VCaP (cell line): ENCODE measurements around the gene SH2D3C.

Source experiments
- H3K27ac ChIP-seq: fragments of 450-650 bp; 2 replicates; pipeline ENCODE4 v1.5.1; 2017
- TF ChIP-seq, protein P1 (sequence below): fragments of 450-650 bp; conservative IDR thresholded peaks from 2 replicates; pipeline ENCODE4 v1.5.1; 2017; ENCODE audit warnings: mild to moderate bottlenecking, moderate library complexity

Gene SH2D3C

GRCh38 chr9:127715470-127716337, 62.8 kb downstream of the SH2D3C start, which contains the start of the genes PTRH1 and TTC16:
PTRH1 (minus strand) TSS chr9:127715663; CDS start chr9:127715639, 24 bp downstream.
TTC16 (plus strand) TSS chr9:127716079; CDS start chr9:127716146, 67 bp downstream.
- peak within 1 kb of the TSS; percentile 54; the same call in 1 of the 2 replicates for H3K27ac ChIP-seq
- TF ChIP-seq, protein P1, sequence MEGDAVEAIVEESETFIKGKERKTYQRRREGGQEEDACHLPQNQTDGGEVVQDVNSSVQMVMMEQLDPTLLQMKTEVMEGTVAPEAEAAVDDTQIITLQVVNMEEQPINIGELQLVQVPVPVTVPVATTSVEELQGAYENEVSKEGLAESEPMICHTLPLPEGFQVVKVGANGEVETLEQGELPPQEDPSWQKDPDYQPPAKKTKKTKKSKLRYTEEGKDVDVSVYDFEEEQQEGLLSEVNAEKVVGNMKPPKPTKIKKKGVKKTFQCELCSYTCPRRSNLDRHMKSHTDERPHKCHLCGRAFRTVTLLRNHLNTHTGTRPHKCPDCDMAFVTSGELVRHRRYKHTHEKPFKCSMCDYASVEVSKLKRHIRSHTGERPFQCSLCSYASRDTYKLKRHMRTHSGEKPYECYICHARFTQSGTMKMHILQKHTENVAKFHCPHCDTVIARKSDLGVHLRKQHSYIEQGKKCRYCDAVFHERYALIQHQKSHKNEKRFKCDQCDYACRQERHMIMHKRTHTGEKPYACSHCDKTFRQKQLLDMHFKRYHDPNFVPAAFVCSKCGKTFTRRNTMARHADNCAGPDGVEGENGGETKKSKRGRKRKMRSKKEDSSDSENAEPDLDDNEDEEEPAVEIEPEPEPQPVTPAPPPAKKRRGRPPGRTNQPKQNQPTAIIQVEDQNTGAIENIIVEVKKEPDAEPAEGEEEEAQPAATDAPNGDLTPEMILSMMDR, result no peak

DNA sequence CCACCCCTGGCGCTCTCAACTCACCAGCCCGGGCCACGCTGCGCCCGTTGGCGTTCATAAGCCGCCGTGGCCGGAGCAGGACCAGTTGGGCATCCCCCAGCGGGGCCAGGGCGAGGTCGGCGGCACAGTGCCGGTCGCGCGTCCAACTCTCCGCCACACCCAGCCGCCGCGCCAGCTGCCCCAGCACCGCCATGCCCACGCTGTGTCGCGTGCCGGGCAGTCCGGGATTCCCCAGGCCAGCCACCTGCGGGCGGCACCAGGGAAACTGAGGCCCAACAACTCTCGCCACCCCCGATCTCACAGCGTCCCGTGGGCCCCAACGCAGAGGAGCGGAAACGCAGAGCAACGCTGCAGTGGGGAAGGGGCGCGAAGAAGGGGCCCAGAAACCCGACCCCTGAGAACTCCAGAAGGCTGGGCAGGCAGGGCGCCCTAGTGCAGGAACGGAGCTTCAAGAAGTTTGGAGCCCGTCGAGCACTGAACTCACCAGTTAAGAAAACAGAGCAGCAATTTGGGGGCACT, 63.5 kb downstream of the SH2D3C start:
- peak overlapping the region; percentile 54; the same call in 1 of the 2 replicates for H3K27ac ChIP-seq
- TF ChIP-seq, protein P1, result no peak

- TF ChIP-seq, protein P1, result no peak
- no peak overlapping the region; the same call in 1 of the 2 replicates for H3K27ac ChIP-seq
Measured at GRCh38 chr9:127714020-127714750, 64.3 kb downstream of the SH2D3C start.

- TF ChIP-seq, protein P1, result no peak
- H3K27ac ChIP-seq, result no peak overlapping the region
Measured at GRCh38 chr9:127712867-127713266, 65.6 kb downstream of the SH2D3C start.

- TF ChIP-seq, protein P1, result no peak
- H3K27ac ChIP-seq, result no peak overlapping the region
Measured at GRCh38 chr9:127712371-127712770, 66.1 kb downstream of the SH2D3C start.

- TF ChIP-seq, protein P1, result no peak
- no peak overlapping the region for H3K27ac ChIP-seq
Measured at GRCh38 chr9:127711831-127712274, 66.6 kb downstream of the SH2D3C start.

DNA sequence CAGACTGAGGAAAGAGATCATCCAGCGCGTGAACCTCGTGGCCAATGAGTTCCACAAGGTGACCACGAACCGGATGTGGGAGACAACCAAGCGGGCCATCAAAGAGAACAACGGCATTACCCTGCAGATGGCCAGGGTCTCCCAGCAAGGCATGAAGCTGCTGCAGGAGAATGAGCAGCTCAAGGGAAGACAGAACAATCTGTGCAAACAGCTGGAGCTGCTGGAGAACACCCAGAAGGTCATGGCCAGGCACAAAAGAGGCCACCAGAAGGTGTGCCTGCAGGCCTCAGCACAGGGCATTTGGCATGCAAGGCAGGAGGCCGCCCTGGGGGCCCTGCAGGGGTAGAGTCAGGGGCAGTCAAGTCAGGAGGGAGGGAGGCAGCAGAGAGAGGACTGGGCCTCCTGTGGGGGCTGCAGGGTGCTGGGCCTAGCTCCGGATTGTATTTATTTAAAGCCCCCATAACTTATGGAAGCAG, 67.2 kb downstream of the SH2D3C start:
- TF ChIP-seq, protein P1, result no peak

More for the DNA sequence above, 67.2 kb downstream of the SH2D3C start:
- H3K27ac ChIP-seq, result no peak overlapping the region
